HG02610 (cell line): ENCODE results near the gene KPNA4.
"Not testable (repeated sequence)": the region's sequence is repeated elsewhere in the genome, so short reads cannot be mapped to it uniquely, and the experiment has no call there.

Experiments
- ATAC-seq: cut with Tn5 transposase; IDR thresholded peaks from one replicate; pipeline ENCODE4 v1.9.1; 2021; ENCODE audit warnings: mild to moderate bottlenecking, moderate library complexity; ENCODE audit not compliant: unreplicated experiment

The KPNA4 gene, protein sequence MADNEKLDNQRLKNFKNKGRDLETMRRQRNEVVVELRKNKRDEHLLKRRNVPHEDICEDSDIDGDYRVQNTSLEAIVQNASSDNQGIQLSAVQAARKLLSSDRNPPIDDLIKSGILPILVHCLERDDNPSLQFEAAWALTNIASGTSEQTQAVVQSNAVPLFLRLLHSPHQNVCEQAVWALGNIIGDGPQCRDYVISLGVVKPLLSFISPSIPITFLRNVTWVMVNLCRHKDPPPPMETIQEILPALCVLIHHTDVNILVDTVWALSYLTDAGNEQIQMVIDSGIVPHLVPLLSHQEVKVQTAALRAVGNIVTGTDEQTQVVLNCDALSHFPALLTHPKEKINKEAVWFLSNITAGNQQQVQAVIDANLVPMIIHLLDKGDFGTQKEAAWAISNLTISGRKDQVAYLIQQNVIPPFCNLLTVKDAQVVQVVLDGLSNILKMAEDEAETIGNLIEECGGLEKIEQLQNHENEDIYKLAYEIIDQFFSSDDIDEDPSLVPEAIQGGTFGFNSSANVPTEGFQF

DNA sequence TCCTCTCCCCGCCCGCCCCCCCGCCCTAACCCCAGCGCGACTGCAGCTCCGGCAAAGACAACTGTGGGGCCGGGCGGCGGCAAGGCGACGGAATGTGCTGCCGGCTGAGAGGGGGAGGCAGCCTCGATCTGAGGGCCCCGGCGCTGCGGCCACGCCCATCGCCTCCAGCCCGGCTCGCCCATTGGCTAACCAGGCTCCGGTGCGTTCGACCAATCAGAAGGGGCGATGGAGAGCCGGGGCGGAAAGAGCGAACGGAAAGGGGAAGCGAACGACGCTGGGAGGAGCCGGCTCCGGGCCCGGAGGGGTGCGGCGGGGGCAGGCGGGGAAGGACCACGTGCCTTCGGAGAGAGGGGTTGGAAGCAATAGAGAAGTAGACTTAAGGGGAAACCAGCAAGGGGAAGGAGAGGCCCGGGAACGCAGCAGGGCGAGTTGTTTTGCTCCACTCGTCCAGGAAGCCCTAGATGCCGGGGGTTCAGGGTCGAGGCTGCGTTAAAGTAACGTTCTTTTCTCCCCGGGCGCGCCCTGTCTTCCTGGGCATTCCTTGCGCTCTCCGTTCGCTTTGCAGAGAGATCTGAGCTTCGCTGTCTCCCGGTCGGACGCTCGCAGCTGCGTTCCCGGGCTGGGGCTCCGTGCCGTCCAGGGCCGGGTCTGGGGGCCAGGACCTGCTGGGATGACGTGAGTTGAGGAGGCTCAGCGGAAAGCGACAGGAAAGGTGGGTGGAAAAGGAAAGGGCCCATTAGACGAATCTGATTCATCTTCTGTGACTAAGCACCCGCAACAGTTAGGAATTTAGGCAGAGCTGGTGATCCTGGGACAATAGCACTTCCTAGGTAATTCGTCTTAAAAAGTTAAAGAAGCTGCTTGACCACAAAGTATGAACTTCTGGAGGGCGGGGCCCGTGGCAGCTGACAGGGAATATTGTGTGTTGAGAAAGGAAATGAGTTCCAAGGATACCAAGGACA lies at the start of gene KPNA4:
Gene KPNA4 (minus strand): TSS at position 130 of the 962 bp plus-strand sequence. CDS start 289 bp downstream, outside the sequence.
- peak; percentile 94 for ATAC-seq

DNA sequence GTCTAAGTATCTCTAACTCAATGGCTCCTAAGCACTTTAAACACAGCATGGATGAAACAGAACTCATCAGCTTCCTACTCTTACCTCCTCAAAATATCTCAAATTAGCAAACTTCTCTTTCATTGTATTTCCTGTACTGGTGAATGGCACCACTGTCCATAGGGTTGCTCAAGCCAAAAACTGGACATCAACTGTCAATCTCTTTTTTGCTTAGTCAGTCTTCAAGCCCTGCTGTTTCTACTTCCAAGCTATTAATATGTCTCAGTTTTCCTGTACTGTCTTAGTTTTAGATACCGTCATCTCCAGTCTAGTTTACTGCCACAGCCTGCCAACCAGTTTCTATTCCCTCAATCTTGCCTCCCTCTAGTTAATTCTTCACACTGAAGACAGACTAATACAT lies 48.3 kb upstream of the KPNA4 start:
- ATAC-seq = no peak

DNA sequence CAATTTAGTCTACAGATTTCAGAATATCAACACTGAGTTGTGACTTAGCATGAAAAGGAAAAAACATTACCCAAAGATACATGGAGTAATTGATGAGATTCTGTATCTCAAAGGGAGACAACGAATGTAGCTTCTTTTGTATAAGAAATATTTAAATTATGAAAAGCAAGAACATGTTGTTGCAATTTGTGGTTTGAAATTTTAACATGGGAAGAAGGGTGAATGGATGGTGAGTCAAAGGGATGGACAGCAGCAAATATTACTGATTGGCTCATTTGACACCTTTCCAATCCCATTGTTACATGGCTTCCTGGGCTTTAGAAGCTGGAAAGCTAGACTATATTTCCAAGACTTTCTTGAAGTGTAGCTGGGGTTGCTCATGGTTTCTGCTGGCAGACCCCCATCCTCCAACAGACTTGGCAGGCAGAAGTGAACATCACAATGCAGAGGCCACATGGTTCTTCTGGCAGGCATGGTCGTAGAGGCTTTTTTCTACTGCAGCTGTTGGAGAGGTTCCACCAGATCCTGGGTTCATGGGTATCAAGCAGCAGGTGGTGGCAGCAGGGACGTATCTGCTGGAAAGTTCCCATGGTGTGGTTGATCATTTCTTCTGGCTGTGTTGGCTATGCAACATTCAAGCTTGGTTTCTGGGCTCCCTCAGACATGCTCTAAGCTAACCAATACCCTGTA lies 47.2 kb upstream of the KPNA4 start:
- no peak for ATAC-seq

DNA sequence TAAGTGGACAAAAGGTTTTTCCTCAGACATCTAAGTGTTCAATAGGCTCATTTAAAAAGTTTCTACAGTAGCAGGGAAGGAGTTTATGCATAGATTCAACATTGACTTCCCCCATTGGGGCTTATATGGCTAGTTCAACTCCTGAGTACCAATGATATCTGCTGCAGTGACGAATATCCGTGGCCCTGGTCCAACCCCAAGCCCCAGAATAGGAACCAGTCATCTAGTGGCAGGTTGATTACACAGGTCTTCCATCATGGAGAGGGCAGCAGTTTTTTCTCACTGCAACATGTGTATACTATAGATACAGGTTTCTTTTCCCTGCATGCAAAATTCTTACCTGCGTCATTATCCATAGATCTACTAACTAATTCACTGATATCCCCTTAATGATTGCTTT lies 45.8 kb upstream of the KPNA4 start:
- ATAC-seq = no peak

DNA sequence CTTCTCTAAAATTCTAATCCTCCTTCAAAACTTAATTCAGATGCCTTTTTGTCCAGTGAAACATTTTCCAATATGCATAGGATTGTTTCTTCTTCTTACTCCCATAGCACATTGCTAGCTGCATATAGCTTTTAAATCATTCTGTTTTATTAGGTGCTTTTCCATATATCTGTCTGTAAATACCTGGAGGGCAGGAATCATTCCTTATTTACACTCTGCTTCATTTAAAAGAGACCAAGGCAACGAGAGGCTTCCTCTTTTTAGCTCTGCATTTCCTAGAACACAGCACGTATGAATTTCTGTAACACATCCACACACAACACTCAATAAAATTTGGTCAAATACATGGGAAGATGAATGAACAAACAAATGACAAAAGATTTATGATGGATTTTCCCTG lies 43.5 kb upstream of the KPNA4 start:
- ATAC-seq = no peak

DNA sequence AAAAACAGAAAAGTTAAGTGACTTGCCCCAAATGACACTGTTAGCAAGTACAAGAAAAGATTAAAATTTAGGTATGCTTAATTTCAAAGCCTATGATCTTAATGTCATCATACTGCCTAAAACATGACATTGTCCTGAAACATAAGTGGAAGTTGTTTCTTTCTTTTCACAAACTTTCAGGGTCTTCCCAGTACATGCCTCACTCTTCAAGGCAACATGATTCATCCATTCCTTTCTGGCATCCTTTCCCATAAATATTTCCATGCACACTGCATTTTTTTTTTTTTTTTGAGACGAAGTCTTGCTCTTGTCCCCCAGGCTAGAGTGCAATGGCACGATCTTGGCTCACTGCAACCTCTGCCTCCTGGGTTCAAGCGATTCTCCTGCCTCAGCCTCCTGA lies 42.5 kb upstream of the KPNA4 start:
- no peak for ATAC-seq

DNA sequence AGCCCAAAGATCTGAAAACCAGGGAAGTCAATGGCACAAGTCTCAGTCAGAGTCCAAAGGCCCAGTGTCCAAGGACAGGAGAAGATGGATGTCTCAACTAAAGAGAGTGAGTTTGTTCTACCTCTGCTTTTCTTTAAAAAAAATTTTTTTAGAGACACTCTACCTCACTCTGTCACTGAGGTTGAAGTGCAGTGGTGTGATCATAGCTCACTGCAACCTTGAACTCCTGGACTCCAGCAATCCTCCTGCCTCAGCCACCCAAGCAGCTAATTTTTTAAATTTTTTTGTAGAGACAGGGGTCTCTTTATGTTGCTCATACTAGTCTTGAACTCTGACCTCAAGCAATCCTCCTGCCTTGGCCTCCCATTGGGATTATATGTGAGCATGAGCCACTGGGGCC lies 39.9 kb upstream of the KPNA4 start:
- ATAC-seq = no peak

DNA sequence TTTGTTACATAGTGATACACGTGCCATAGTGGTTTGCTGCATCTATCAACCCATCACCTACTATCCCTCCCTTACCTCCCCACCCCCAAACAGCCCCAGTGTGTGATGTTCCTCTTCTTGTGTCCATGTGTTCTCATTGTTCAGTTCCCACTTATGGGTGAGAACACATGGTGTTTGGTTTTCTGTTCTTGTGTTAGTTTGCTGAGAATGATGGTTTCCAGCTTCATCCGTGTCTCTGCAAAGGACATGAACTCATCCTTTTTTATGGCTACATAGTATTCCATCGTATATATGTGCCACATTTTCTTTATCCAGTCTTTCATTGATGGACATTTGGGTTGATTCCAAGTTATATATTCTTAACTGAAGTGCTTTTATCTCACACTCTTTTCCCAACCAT lies 38.5 kb upstream of the KPNA4 start:
- ATAC-seq = not testable (repeated sequence)

DNA sequence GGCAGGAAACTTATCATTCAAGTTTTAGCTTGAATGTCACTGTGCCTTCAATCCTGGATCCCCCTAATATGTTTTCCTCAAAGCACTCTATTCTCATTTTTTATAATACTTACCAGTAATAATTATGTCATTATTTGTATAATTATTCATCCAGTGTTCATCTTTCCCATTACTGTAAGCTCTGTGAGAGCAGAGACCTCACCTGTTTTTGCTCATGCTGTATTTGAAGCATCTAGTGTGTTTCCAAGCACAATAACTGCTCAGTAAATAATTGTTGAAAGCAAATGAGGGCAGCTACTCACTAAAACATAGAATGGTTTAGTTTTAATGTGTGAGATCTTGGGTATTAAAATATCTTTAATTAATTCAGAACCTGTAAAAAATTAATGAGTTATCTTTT lies 36.9 kb upstream of the KPNA4 start:
- ATAC-seq = no peak

DNA sequence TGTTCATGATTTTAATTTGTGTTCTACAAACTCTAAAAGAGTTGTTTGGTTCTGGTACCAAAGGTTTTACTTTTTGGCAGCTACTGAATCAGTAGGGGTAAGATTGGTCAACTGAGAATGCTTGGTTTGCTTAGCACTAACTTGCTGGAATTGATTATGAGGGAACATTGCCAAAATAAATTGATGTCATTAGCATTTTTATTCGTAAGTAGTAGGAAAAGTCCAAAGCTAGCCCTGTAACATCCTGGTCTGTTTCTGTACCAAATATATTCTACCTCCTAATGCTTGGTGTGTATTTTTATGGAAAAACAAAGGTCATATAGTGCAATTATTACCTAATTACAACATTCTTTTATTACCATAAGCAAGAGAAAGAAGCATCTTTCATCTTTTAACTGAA lies 35.9 kb upstream of the KPNA4 start:
- no peak for ATAC-seq

DNA sequence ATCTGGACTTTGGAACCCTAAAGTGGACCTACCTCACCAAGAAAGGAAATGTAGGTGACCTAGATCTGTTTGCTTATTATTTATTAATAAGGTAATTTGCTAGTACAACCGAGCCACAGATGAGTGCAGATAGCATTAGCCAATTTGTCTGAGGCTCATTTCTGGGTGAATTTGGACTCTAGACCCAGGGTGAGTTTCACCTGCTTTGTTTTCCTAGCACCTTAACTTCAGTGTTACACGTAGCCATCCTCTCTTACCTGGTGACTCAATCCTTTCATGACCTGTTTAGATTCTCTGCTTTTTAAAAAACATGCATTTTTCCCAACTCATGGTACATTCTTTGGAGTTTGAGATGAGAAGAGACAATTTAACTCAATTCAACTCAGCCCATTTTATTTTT lies 33.5 kb upstream of the KPNA4 start:
- no peak for ATAC-seq

DNA sequence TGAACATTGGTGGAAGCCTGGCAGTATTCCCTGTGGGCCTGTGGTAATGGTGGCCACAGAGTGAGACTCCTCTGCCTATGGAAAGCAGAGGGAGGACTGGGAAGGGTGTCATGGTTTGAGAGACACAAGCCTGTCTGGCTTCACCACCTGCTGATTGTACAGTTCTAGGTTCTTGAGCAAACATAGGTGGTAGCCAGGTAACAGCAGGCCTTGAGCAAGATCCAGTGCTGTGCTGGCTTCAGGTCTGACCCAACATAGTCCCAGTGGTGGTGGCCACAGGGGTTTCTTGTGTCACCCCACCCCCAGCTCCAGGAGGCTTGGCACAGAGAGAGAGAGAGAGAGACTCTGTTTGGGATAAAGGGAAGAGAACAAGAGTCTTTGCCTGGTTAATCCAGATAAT lies 22.7 kb upstream of the KPNA4 start:
- no peak for ATAC-seq

DNA sequence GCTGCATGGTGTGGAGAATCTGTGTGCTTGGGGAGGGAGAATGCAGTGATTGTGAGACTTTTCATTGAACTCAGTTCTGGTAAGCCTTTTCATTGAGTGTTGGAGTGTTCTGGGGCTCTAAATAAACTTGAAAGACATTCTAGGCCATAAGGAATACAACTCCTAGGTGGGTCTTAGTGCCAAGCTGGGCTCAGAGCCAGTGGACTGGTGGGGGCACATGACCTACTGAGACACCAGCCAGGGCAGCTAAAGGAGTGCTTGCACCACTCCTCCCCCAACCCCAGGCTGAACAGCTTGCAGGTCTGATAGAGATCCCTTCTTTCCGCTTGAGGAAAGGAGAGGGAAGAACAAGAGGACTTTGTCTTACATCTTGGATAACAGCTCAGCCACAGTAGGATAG lies 21.7 kb upstream of the KPNA4 start:
- ATAC-seq = no peak

DNA sequence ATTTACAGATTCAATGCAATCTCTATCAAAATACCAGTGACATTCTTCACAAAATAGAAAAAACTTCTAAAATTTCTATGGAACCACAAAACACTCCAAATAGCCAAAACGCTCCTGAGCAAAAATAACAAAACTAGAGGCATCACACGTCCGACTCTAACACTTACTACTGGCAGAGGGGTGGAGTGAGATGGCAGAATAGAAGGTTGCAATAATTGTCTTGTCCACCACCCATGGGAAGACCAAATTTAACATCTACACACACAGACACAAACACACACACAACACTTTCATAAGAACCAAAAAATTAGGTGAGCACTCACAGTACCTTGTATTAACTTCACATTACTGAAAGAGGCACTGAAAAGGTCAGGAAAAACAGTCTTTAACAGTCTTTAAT lies 21.3 kb upstream of the KPNA4 start:
- ATAC-seq = no peak

DNA sequence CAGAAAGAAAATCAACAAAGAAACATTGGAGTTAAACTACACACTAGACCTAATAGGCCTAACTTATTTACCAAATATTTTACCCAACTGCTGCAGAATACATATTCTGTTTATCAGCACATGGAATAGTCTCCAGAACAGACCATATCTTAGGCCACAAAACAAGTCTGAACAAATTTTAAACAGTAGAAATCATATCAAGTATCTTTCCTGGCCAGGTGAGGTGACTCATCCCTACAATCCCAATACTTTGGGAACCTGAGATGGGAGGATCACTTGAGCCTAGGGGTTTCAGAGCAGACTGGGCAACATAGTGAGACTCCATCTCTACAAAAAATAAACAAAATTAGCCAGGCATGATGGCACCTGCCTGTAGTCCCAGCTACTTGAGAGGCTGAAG lies 18.1 kb upstream of the KPNA4 start:
- no peak for ATAC-seq

DNA sequence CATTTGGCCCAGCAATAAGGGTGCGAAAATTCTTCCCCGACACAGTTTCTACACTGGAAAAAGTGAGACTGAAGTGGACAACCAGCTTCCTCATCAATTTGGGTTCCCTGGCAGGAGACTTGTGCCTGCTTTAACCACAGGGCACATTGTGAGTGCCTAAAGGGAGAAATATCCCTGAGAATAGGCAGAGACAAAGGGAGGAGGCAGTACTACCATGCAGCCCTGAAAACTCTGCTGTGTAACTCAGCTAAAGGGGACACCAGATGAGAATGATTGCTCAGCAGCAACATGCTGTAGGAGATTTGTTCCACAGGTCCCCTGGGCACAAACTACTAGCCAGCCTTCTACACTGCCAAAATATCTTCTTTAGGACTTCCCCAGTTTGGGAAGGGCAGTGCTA lies 15.6 kb upstream of the KPNA4 start:
- no peak for ATAC-seq

DNA sequence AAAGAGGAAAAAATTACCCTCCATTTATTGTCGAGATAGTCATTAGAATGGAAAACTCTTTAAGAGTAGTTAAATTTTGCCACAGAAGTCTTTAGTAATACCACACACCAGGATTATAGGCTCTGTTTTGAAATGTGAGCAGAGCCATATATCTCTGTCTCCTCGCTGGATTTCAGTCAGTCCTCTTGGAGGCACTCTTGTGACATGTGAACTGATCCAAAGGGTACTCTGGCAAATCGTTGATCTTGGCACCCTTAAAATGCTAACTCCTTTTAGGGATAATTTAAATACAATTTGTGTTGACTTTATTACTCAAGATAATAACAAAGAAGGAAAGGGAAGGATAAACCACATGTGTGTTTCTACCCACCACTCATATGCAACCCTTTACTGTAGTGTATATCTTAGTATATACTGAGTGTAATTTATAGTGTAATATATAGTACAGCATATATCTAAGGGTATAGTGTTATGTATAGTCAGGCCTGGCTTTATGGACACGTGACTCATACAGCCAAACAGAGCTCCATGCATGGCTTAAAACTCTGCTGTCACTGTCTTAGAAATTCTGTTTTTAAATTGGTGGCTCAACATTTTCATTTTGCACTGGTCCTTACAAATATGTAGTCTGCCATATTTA lies 12.3 kb upstream of the KPNA4 start:
- no peak for ATAC-seq

DNA sequence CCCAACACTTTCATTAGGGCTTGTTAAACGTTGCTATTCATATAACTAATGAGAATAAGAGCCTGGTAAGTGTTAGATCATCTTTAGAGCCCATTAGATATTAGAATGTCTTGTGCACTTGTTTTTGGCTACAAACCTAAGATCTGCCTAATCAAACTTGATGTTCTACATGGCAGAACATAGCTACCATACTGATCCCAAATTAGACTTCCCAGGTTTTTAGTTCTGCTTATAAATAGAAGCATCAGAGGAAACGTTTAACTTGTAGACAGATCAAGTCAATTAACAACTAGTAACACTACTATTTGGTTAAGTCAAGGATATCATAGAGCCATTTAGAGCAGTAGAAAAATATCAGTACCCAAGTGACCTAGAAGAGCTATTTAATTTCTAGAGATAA lies 11.7 kb upstream of the KPNA4 start:
- ATAC-seq = no peak

DNA sequence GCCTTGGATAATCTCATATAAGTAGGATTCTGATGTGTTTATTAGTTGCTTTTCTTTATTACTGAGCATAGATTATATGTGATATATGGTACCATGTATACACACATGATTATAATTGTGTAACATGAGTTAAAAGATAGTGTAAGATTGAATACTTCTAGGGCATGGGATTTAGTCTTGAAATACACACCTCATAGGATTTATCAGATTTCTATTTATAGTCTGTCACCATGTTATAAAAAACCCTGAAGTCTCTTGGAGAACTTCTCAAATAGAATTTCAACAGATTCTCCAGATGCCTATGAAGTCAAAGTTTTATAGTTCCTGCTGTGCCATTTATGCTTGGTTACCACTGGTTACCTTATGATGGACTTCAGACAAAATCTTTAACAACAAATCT lies 11.2 kb upstream of the KPNA4 start:
- no peak for ATAC-seq

DNA sequence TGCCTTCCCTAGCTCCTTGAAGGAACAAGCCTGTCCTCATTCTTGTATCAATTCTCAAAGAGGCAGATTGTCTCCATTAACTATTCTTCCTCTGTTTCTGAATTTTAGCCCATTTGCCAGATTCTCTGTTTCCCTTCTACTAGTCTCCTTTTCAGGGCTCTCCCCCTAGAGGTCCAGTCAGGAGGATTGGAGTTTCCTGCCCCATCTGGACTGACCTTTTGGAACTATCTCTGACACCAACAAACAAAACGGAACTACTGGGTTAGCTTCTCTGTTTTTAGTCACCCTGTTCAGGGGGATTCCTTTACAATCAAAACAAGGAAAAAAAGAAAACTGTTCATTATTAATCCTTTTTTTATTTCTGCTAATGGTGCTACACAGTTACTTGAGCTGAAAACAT lies 10.2 kb upstream of the KPNA4 start:
- no peak for ATAC-seq

DNA sequence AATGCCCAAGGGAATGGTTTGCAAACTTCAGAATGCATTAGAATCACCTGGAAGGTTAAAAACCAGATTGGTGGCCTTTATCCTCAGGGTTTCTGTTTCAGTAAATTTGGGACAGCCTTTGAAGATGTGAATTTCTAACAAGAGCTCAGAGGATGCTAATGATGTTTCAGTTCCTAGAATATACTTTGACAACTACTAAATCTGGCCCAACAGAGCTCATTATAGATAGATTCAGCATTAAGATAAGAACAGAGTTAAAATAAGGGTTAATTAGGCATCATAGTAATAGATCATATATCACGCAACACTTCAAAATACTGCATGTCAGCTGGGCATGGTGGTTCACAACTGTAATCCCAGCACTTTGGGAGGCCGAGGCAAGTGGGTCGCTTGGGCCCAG lies 9.3 kb upstream of the KPNA4 start:
- no peak for ATAC-seq
